HG03469 (cell line): ENCODE measurements around the gene ARHGAP42.

Source experiments
- ATAC-seq: cut with Tn5 transposase; IDR thresholded peaks from one replicate; pipeline ENCODE4 v1.9.1; 2021; ENCODE audit warnings: mild to moderate bottlenecking, moderate library complexity, moderate number of reproducible peaks; ENCODE audit not compliant: unreplicated experiment

ARHGAP42 gene

DNA sequence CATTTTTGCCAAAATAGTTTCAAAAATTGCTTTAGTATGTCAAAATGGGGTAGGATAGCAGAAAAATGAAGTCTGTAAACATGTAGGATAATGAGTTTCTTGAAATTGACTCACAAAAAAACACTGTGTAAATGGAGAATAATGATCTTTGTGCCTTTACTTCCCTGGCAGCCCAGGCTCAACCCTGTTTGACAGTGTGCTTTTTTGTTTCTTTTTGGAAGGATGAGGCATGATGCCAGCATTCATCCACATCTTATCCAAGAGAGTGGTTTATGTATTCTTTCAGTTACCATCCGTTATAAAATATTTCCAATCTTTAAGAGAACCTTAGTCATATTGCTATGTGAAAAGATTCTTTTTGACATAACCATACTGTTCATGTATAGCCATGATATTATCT lies 70.6 kb downstream of the ARHGAP42 start:
- no peak for ATAC-seq

DNA sequence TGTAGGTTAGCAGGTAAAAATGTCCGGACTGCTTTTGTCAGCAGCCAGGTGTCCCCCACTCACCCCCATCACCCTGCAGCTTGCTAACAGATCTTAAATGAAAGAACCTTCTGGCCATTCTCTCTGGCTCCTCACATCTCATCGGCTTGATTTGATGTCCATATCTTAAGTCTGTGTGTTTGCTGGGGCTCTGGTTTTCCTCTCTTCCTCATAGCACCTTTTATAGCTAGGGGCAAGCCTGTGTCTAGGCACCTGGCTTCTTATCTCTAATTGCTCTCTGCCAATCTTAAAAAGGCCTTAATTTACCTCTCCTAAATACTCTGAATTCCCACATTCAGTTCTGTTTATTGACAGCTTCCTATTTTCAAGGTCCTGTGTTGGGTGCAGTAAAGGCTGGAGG lies 72.0 kb downstream of the ARHGAP42 start:
- ATAC-seq, result no peak

DNA sequence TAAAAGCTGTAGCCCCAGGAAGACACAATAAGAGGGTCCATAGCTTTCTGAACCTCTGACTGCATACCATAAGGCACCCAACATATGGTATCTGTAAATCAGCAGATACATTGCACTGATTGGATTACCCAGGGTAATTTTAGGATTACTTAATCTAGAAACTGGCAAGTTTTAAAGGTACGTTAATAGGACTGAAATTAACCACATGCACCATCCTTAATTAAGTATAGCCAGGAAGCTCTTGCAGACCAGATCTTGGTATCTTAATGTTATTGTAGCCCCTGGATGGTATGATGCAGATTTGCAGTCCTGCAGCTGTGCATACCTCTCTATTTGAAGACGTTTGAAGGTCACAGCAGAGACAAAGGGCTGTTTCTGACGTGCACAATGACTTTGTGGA lies 72.8 kb downstream of the ARHGAP42 start:
- ATAC-seq, result no peak

DNA sequence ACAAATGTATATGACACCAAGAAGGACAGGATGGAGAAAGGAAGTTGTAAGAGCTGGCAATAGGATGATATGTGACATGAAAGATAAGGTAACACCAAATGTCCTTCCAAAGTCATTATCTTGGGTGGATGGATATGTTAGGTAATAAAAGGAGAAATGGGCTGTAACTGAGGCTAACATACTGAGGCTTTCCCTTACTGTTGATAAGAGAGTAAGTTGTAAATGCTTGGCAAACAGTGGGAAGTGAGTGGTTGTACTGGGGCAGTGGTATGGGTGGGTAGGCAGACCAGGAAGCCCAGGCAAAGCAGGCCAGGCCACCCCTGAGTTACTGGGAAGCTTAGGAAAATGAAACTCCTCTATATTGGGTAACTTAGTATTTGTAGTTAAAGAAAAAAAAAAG lies 73.7 kb downstream of the ARHGAP42 start:
- ATAC-seq, result no peak

DNA sequence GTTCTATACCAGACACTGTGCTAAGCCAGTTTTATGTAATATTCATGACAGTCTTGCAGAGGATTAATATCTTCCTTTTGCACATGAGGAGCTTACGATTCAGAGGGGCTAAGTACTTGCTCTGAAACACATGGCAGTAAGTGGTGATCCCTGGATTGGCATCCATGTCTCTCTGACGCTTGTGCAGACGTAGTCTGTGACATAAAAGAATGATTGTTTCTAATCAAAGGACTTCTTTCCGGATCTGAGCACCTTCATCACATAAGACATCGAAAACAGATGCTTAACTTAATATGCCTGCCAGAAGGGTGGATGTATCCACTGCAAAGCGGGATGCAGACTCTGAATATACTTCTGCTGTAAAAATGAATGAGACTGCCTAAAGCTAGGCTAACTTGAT lies 74.8 kb downstream of the ARHGAP42 start:
- no peak for ATAC-seq

DNA sequence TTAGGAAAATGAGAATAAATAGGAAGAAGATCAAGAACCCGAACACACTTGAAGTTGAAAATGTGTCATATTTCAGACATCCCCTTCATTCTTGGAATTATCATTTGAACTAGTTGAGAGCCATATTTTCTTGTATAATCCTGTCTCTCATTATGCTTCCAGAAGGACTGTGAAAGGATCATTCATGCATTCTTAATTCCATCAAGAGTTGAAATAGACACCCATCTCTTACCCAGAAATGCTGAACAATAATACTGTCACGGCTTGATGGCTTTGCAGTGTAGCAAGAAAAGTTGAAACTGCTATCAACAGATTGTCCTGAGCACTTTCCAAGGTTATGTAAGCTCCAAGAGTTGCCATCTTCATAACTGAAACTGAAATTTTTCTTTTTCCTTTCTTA lies 79.7 kb downstream of the ARHGAP42 start:
- no peak for ATAC-seq

DNA sequence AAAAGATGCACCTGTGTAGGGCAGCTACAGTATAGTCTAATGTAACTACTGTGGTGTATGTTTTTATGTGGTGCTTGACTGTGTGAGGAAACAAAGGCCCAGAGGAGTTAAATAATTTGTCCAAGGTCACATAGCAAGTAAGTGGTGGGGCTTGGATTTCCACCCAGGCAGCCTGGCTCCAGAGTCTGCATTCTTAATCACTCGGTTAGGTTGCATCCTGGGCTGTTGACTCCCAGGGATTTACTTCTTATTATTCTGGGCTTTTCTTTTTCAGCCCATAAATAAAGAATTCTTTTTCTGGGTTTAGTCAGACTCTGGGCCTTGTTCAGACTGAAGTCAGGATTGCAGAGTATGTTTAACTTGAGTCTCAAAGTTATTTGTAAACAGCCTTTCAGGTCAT lies 82.1 kb downstream of the ARHGAP42 start:
- no peak for ATAC-seq

DNA sequence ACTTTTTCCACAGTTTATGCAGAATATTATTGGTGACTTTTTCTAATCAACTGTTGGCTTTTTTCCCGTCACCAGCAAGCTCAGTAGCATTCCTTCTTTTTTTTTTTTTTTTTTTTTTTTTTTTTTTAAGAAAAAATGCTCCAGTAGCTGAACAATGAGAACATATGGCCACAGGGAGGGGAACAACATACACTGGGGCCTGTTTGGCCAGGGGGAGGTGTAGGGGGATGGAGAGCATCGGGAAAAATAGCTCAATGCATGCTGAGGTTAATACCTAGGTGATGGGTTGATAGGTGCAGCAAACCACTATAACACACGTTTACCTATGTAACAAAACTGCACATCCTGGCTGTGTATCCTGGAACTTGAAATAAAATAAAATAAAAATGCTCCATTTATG lies 82.5 kb downstream of the ARHGAP42 start:
- ATAC-seq, result no peak

DNA sequence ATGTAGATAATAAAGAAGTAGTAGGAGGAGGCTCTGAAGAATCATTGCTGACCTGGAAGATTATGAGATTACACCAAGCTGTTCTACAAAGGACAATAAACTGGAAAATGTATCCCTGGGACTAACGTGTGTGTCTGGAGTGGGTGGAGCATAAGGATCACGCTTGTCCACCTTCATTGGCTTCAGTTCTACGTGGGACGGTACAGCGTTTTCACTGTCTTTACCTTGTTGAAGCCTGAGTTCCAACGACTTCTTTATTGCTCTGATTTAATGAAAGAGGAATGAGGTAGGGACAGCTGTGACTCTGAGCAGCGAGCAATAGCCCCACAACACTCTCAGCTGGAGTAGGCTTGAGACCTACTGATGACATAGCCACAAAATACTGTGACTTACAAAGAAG lies 87.0 kb downstream of the ARHGAP42 start:
- no peak for ATAC-seq

DNA sequence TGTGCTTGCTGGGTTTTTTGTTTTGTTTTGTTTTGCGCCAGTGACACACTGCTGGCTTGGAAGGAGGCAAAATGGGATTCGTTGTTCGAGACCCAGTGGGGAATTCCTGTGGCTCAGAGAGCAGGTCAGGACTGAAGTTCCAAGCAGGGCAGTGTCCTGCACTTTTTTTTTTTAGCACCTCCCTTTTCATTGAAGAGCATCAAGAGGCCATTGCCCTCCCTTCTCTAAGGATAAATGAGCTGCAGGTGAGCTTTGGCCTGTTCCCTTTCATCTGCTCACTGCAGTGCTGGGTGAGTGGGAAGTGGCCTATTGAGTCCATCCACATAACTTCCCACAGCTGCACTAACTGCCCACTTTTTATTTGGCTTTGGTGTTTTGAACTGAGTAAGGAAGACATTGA lies 87.8 kb downstream of the ARHGAP42 start:
- ATAC-seq, result no peak

DNA sequence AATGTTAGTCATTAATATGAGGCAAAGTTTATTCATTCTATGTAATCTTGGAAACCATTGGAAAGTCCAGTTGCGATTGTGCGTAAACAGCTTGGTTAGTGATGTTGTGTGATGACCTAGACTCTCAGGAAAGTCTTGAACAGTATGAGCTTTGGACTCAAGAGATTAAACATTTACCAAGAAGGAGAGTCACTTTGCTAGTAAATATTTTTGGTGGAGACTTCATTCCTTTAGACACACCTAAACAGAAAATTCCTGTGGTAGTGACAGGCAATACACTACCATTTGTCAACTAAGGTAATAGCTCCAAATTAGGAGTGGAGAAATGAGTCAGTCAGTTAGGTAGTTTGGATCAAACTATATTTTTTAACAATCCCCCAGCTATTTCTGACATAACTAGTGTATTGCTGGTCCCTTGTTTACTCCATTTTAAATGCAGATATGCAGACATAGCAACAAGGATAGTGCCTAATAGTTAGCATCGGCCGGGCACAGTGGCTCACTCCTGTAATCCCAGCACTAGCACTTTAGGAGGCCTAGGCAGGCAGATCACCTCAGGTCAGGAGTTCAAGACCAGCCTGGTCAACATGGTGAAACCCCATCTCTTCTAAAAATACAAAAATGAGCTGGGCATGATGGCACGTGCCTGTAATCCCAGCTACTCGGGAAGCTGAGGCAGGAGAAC lies 89.3 kb downstream of the ARHGAP42 start:
- no peak for ATAC-seq

DNA sequence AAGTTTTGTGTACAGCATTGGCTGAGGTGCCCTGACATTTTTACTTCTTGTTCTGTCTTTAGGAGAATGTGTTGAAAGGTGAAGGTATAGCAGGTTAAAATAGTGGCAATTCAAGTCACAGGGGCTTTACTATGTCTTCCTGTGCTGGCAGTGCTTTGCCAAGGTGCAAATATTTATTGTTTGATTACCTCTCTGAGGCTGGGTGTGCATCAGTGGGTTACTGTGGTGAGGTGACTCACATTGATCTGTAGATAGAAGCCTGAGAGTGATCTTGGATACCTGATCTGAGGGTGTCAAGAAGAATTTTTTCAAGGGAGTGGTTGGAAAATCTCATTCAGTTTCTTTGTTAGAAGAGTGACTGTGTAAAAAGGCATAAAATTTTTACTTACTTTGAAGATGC lies 90.0 kb downstream of the ARHGAP42 start:
- no peak for ATAC-seq

DNA sequence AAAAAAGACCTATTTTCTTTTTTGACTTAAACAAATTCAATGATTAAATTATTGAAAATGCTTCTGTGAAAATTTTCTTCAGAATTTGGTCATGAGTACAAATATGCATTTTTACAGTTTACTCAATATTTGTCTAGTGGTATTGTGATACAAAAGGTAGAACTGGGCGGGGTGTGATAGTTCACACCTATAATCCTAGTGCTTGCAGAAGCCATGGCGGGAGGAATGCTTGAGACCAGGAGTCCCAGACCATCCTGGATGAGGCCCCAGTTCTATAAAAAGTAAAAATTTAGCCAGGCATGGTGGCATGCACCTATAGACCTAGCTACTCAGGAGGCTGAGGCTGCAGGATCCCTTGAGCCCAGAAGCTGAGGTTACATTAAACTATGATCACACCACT lies 90.6 kb downstream of the ARHGAP42 start:
- no peak for ATAC-seq

DNA sequence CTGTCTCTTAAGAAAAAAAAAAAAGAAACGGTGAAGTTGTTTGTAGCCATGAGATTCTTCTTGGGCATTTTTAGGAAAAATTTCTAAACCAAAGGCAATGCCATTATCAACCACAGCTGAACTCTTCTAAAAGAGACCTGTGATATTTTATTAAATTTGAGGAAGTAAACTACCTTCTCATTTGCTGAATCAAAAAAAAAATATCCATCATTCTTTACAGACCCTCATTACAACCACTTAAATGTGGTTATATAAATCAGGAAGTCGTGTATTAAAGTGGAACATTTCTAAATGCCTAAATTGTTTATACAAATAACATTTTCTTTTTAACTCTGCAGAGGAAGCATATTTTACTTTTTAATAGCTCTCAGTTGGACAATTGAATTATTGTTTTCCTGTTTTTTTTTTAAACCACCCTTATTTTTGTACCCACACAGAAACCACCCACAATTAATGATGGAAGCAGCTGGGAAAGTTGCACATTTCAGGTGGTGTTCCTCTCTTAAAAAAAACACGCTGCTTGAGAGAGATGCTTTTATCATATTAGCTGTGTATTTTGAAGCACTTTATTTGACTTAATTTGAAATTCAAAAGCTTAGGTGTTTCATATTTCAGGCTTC lies 91.2 kb downstream of the ARHGAP42 start:
- no peak for ATAC-seq

DNA sequence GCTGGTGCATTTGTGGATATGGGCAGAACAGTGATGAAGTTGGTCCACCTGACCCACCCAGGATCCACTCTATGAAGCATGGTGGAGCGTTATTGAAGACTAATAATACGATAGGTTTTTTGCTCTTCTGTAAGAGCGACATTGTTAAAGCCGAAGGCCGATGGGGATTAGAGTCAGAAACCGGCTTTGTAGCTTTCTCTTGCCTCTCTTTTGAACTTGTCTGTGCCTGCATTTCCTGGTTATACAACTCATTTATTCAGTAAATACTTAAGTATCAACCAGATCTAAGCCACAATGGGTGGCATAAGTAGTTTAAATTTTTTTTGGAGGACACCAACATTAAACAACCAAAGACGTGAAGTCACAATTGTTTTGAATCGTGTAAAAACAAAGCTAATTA lies 93.4 kb downstream of the ARHGAP42 start:
- no peak for ATAC-seq

DNA sequence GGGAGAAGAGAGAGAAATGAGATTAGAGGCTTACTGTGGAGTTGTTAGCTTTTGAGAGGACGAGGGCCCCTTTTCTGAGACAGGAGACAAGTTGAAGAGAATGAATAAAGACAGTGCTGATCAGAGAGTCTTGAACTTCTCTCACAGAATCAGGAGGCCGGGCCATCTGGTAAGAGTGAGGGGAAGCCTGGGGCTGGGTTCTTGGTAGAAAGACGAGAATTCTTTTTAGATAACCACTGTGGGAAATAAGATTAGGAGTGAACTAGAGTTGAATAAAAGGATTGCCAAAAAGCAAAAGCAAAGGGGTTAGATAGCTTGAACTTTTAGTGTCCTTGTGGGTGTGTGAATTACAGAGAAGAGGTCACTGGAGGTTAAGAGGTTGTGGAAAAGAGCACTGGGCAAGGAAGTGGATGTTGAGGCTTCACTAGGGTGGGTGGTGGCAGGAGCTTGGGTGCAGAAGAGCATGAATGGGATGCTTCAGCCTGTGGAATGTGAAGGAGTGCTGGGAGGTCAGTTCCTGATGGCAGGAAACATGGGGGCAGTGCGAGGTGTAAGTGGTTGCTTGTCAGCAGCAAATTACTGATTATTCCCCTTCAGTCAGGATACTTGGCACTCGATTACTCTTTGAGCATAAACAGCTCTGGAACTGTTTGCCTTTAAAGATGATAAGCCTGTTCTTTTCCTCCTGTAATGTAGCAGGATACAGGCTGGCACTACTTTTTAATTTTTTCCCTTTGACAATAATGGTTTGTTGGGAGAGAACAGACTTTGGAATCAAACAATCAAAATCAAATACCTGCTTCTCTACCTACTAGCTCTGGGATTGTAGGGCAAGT lies 98.3 kb downstream of the ARHGAP42 start:
- ATAC-seq, result no peak

DNA sequence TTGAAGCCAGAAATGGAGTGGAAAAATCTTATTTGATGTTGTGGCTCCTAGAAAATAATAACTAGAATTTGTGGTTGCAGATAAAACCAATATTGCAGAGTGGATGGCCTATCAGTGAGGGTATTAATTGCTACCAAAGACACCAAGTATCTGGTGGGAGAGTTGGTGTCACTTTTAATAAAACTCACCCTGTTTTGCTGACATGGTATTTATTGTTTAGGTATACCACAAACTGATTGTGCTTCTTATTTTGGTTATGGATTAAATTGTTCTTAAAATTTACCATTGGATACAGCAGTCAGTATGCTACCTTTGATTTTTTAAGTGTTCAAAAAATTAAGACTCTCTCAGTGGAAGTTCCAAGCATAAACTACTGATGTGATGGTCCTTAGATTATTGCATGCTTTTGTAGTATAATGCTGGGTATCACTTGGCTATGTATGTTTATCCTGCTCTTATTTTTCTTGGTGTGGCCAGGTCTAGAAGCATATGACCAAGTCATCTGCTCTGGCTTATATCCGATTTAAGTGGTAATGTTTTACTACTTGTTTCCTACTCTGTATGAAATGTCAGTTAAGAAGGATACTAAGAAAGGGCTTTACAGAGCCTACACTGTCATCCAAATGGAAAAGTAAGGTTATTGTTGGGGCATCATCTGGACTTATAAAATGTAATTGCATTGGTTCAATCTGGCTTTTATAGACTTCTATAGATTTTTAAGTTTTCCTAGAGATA lies 101.6 kb downstream of the ARHGAP42 start:
- ATAC-seq, result no peak

DNA sequence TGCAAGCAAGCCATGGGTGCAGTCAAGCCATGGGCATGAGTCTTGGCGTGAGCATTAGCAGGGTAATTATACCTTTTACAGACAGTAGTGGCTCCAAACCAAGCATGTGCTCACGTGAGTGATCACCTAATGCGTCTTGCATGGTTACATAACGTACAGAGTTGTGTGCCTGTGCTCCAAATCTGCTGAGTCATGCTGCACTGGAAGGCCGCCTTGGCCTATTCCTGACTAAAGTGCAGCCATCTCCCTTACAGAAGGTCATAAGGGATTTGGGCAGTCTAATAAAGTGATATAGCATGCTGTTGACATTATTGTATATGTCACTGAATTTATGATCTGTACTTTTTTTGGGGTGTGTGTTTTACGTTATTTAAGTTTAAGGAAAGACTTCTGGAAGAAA lies 102.4 kb downstream of the ARHGAP42 start:
- no peak for ATAC-seq

DNA sequence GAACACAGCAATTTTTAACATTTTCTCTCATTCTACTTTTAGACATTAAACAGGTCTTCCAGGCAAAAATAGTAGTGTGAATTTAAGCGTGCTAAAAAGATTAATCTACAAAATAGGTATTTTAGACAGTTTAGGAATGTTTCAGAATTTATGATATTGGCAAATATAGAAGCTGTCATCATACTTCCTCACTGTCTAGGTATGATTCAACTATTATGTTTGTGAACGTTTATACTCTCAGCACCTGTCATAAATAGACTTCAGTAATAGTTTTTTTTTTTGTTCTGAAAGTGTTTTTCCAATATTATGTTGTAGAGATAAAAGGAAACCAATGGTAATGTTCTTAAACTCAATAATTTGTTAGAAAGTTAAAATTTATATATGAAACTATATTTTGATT lies 103.0 kb downstream of the ARHGAP42 start:
- no peak for ATAC-seq

DNA sequence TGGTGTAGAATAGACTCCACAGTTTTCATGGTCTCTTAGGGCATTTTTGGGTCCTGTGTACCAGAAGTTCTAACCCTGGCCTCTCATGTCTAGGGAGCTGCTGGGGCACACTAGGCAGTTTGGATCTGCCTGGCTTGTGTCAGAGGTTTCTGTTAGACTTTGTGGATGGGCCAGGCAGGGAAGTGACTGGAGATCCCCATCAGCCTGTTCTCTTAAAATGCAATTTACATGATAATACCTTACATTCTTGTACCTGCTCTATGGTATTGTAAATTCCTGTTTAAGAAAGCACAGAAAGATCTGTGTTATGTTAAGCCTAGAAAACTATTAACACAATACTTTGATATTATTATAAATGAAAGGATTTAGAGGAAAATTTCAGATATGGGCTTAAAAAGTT lies 104.0 kb downstream of the ARHGAP42 start:
- ATAC-seq, result no peak

DNA sequence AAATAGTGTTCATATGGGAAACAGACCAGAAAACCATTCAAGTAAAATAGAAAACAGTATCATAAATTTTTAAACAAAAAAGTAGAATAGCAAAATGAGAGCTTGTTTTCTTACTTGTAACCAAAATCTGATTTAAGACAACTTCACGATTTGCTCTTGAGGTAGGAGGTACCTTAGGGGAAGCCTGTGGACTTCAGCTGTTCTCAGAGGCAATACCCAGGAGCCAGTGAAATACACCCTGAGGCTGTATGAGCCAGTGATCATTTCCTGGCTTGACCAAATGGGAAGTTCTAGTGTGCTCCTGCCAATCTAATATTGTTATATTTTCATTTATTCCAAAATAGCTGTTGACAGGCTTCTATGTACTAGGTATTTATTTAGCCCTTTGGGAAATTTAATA lies 104.8 kb downstream of the ARHGAP42 start:
- ATAC-seq, result no peak
